ENCODE results near the gene DDC. TPM values are rescaled to one million over a fixed set of nuclear protein-coding genes. Genes with fewer than 3 reads are reported as not detected.

Gene DDC
- polyA plus RNA-seq, 1 donor (not counting 4 experiments of a cell fraction or from before 2014, with no cell fraction given): not detected

GRCh38 chr7:50540785-50541579, 24.2 kb downstream of the DDC start:
- FAIRE-seq (no peak), DNase-seq (ENCODE audit: low read depth, low spot score) (no peak)
- dilution Hi-C loops (cut with MboI; ENCODE audit: extremely low pct_ligation_motif_present, low sequenced_read_pairs): no loop called here
- no peaks in the 10 kb centered on the region for H3K36me3 ChIP-seq (ENCODE audit: control insufficient read depth in 2 of 2, extremely low read depth in 1 of 2, insufficient read depth in 2 of 2, low read length in 2 of 2)
- H2AFZ ChIP-seq (ENCODE audit: control insufficient read depth, low read length): no peak overlapping the region
- H3K9me3 ChIP-seq (ENCODE audit: control insufficient read depth, low read depth, low read length): no peaks in the 10 kb centered on the region
- no peaks in the 10 kb centered on the region for H3K4me1 ChIP-seq (ENCODE audit: control insufficient read depth, extremely low read depth, insufficient read depth, low read length)
- no peaks in the 10 kb centered on the region for H4K20me1 ChIP-seq (ENCODE audit: control insufficient read depth, extremely low read depth, insufficient read depth, low read length)
- H3K27ac ChIP-seq (ENCODE audit: control insufficient read depth, insufficient read depth, low read length): no peak overlapping the region
- H3K9ac ChIP-seq (ENCODE audit: control insufficient read depth, extremely low read depth, insufficient read depth, low read length): no peak overlapping the region
- H3K4me2 ChIP-seq (ENCODE audit: control insufficient read depth, extremely low read depth, insufficient read depth, low read depth, low read length): no peak overlapping the region
- H3K4me3 ChIP-seq (ENCODE audit: control insufficient read depth in 2 of 3, extremely low read depth in 1 of 3, insufficient read depth in 2 of 3, low read depth in 1 of 3, low read length in 3 of 3): no peak overlapping the region
- H3K27me3 ChIP-seq (ENCODE audit: control insufficient read depth, extremely low read depth, insufficient read depth, low read length): no peaks in the 10 kb centered on the region
- no peak for TF ChIP-seq CTCF (optimal IDR thresholded peaks at IDR 0.05 in 1 of 3, IDR thresholded peaks at IDR 0.05 in 1 of 3, conservative IDR thresholded peaks at IDR 0.05 in 1 of 3; ENCODE audit: extremely low read depth in 1 of 3, insufficient read depth in 2 of 3, low read length in 3 of 3)
- TF ChIP-seq EZH2 (IDR thresholded peaks at IDR 0.05; ENCODE audit: low read length): no peak
- no peaks in the 10 kb centered on the region for H3K79me2 ChIP-seq (ENCODE audit: control insufficient read depth, insufficient read depth, low read length)
- H3K9me1 ChIP-seq (ENCODE audit: control insufficient read depth, extremely low read depth, insufficient read depth, low read length): no peaks in the 10 kb centered on the region

GRCh38 chr7:50539725-50540124, 25.5 kb downstream of the DDC start:
- no peaks in the 10 kb centered on the region for H3K79me2 ChIP-seq (ENCODE audit: control insufficient read depth, insufficient read depth, low read length)
- no peak overlapping the region for H3K9ac ChIP-seq (ENCODE audit: control insufficient read depth, extremely low read depth, insufficient read depth, low read length)
- H3K9me3 ChIP-seq (ENCODE audit: control insufficient read depth, low read depth, low read length): no peaks in the 10 kb centered on the region
- DNase-seq (ENCODE audit: low read depth, low spot score) (no peak), FAIRE-seq (no peak)
- peaks cover 10% of the 10 kb centered on the region for H3K4me1 ChIP-seq (ENCODE audit: control insufficient read depth, extremely low read depth, insufficient read depth, low read length)
- no peak overlapping the region for H3K27ac ChIP-seq (ENCODE audit: control insufficient read depth, insufficient read depth, low read length)
- no peak overlapping the region for H3K4me3 ChIP-seq (ENCODE audit: control insufficient read depth in 2 of 3, extremely low read depth in 1 of 3, insufficient read depth in 2 of 3, low read depth in 1 of 3, low read length in 3 of 3)
- H3K9me1 ChIP-seq (ENCODE audit: control insufficient read depth, extremely low read depth, insufficient read depth, low read length): no peaks in the 10 kb centered on the region
- H4K20me1 ChIP-seq (ENCODE audit: control insufficient read depth, extremely low read depth, insufficient read depth, low read length): no peaks in the 10 kb centered on the region
- dilution Hi-C loops (cut with MboI; ENCODE audit: extremely low pct_ligation_motif_present, low sequenced_read_pairs): no loop called here
- no peaks in the 10 kb centered on the region for H3K36me3 ChIP-seq (ENCODE audit: control insufficient read depth in 2 of 2, extremely low read depth in 1 of 2, insufficient read depth in 2 of 2, low read length in 2 of 2)
- H3K27me3 ChIP-seq (ENCODE audit: control insufficient read depth, extremely low read depth, insufficient read depth, low read length): no peaks in the 10 kb centered on the region
- H2AFZ ChIP-seq (ENCODE audit: control insufficient read depth, low read length): no peak overlapping the region
- TF ChIP-seq CTCF (optimal IDR thresholded peaks at IDR 0.05 in 1 of 3, IDR thresholded peaks at IDR 0.05 in 1 of 3, conservative IDR thresholded peaks at IDR 0.05 in 1 of 3; ENCODE audit: extremely low read depth in 1 of 3, insufficient read depth in 2 of 3, low read length in 3 of 3): no peak
- TF ChIP-seq EZH2 (IDR thresholded peaks at IDR 0.05; ENCODE audit: low read length): no peak
- no peak overlapping the region for H3K4me2 ChIP-seq (ENCODE audit: control insufficient read depth, extremely low read depth, insufficient read depth, low read depth, low read length)

Data from keratinocyte (primary cell).